ENCODE data around the gene TEX2.
"Not testable (repeated sequence)": the region's sequence is repeated elsewhere in the genome, so short reads cannot be mapped to it uniquely, and the experiment has no call there.

GRCh38 chr17:64208656-64209055 is 54.4 kb downstream of the TEX2 start:
- TF ChIP-seq EZH2phosphoT487 (IDR thresholded peaks at IDR 0.05; ENCODE audit: unreplicated experiment); EZH2 (IDR thresholded peaks at IDR 0.05; ENCODE audit: low read depth, unreplicated experiment); POLR2AphosphoS5 (IDR thresholded peaks at IDR 0.05; ENCODE audit: low read depth); NANOG (IDR thresholded peaks at IDR 0.05; ENCODE audit: borderline replicate concordance): not testable (repeated sequence)
- TF ChIP-seq, protein P1, sequence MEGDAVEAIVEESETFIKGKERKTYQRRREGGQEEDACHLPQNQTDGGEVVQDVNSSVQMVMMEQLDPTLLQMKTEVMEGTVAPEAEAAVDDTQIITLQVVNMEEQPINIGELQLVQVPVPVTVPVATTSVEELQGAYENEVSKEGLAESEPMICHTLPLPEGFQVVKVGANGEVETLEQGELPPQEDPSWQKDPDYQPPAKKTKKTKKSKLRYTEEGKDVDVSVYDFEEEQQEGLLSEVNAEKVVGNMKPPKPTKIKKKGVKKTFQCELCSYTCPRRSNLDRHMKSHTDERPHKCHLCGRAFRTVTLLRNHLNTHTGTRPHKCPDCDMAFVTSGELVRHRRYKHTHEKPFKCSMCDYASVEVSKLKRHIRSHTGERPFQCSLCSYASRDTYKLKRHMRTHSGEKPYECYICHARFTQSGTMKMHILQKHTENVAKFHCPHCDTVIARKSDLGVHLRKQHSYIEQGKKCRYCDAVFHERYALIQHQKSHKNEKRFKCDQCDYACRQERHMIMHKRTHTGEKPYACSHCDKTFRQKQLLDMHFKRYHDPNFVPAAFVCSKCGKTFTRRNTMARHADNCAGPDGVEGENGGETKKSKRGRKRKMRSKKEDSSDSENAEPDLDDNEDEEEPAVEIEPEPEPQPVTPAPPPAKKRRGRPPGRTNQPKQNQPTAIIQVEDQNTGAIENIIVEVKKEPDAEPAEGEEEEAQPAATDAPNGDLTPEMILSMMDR (conservative IDR thresholded peaks at IDR 0.05; ENCODE audit: low read depth in 2 of 2), result not testable (repeated sequence)
- TF ChIP-seq, protein P2, sequence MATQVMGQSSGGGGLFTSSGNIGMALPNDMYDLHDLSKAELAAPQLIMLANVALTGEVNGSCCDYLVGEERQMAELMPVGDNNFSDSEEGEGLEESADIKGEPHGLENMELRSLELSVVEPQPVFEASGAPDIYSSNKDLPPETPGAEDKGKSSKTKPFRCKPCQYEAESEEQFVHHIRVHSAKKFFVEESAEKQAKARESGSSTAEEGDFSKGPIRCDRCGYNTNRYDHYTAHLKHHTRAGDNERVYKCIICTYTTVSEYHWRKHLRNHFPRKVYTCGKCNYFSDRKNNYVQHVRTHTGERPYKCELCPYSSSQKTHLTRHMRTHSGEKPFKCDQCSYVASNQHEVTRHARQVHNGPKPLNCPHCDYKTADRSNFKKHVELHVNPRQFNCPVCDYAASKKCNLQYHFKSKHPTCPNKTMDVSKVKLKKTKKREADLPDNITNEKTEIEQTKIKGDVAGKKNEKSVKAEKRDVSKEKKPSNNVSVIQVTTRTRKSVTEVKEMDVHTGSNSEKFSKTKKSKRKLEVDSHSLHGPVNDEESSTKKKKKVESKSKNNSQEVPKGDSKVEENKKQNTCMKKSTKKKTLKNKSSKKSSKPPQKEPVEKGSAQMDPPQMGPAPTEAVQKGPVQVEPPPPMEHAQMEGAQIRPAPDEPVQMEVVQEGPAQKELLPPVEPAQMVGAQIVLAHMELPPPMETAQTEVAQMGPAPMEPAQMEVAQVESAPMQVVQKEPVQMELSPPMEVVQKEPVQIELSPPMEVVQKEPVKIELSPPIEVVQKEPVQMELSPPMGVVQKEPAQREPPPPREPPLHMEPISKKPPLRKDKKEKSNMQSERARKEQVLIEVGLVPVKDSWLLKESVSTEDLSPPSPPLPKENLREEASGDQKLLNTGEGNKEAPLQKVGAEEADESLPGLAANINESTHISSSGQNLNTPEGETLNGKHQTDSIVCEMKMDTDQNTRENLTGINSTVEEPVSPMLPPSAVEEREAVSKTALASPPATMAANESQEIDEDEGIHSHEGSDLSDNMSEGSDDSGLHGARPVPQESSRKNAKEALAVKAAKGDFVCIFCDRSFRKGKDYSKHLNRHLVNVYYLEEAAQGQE (IDR thresholded peaks at IDR 0.05; ENCODE audit: unreplicated experiment), result not testable (repeated sequence)
